ENCODE results near the gene ECI1.

DNA sequence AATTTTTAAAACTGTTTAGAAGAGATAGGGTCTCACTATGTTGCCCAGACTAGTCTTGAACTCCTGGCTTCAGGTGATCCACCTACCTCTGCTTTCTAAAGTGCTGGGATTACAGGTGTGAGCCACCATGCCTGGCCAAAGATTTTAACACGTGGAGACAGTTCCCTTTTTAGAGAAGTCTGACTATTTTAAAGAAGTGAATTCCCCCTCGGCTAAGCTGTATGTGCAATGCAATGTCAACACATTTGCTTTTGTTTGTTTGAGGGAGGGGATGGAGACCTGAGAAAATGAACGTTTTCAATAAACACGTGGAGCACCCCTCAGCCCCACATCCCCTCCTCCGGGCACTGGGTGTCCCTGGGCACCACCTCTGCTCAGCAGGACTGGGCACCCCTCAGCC lies 30.9 kb upstream of the ECI1 start:
- TF ChIP-seq, protein P1, sequence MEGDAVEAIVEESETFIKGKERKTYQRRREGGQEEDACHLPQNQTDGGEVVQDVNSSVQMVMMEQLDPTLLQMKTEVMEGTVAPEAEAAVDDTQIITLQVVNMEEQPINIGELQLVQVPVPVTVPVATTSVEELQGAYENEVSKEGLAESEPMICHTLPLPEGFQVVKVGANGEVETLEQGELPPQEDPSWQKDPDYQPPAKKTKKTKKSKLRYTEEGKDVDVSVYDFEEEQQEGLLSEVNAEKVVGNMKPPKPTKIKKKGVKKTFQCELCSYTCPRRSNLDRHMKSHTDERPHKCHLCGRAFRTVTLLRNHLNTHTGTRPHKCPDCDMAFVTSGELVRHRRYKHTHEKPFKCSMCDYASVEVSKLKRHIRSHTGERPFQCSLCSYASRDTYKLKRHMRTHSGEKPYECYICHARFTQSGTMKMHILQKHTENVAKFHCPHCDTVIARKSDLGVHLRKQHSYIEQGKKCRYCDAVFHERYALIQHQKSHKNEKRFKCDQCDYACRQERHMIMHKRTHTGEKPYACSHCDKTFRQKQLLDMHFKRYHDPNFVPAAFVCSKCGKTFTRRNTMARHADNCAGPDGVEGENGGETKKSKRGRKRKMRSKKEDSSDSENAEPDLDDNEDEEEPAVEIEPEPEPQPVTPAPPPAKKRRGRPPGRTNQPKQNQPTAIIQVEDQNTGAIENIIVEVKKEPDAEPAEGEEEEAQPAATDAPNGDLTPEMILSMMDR (conservative IDR thresholded peaks at IDR 0.05 in 1 of 2, IDR thresholded peaks at IDR 0.05 in 1 of 2; ENCODE audit: extremely low read depth in 1 of 2, insufficient read depth in 1 of 2, low read depth in 1 of 2, low read length in 2 of 2), result no peak
- no peak for TF ChIP-seq EZH2 (IDR thresholded peaks at IDR 0.05; ENCODE audit: borderline replicate concordance, low read length)
